Pancreas (tissue), 10 donors: Measurements from ENCODE around the gene P3H1. TPM values are rescaled to one million over a fixed set of nuclear protein-coding genes. Genes with fewer than 3 reads are reported as not detected.

Experiments
- ATAC-seq, 4 donors: fragments of 200-7000 bp; cut with Tn5 transposase; one replicate each; pipeline versions ENCODE4 v1.8.0 to v1.9.1; 2020; ENCODE audit warnings: mild to moderate bottlenecking in 4 of 4, moderate library complexity in 4 of 4
- DNase-seq, 6 donors: peaks; one replicate each; pipeline ENCODE4 v3.0.0-alpha.2; 2020
- FAIRE-seq: peaks from 2 replicates; lab custom pipeline; 2012; peaks lifted over from hg19 to GRCh38; lab: Jason Lieb, UNC
- H3K27ac ChIP-seq, 4 donors: fragments of 200-600 bp; sonication (generic); 1 replicate in 3 of 4; 2 replicates in 1 of 4; pipeline versions ENCODE4 v1.5.0 to v1.8.0; 2020
- H3K27me3 ChIP-seq, 4 donors: fragments of 200-600 bp; one replicate each; pipeline ENCODE4 v1.8.0; 2021
- H3K36me3 ChIP-seq, 3 donors: fragments of 200-600 bp; sonication (generic) in 1 of 3; one replicate each; pipeline versions ENCODE4 v1.5.0 to v1.8.0; 2020 to 2021
- H3K4me1 ChIP-seq, 3 donors: fragments of 200-600 bp; one replicate each; pipeline ENCODE4 v1.8.0; 2021
- H3K4me3 ChIP-seq, 4 donors: fragments of 200-600 bp; sonication (generic) in 2 of 4; one replicate each; pipeline versions ENCODE4 v1.5.0 to v1.8.0; 2020 to 2021
- H3K9me3 ChIP-seq, 4 donors: fragments of 200-600 bp; one replicate each; pipeline ENCODE4 v1.8.0; 2021
- CTCF ChIP-seq, 4 donors: fragments of 200-600 bp; sonication (generic) in 3 of 4; IDR thresholded peaks; one replicate each; pipeline versions ENCODE4 v1.5.0 to v1.8.0; 2021; ENCODE audit warnings: antibody characterized with exemption in 4 of 4
- WGBS, 2 donors: extraction: QIAGEN DNeasy Blood & Tissue Kit; methylation state at CpG; one replicate each; pipeline ENCODE4 v1.1.7; 2013; 5-methylcytosine and 5-hydroxymethylcytosine counted together
- intact Hi-C, 3 donors: fragments of 100-400 bp; cut with DNase I; formaldehyde crosslinking; loops; one replicate each; pipeline versions ENCODE4 v1.11.1 to v1.14.2; 2022
- polyA plus RNA-seq, 2 donors: library from polyadenylated mRNA; stranded (reverse); fragments of 200-250 nt; gene quantifications; one replicate each; pipeline ENCODE4 v1.2.3, GENCODE V29; 2013
- total RNA-seq, 6 donors: library from RNA; stranded (reverse); fragmentation: NEBNext Ultra II Directional in 4 of 6; extraction: Animal tissue kit (Norgen Biotek cat#: 25700) in 4 of 6; gene quantifications; one replicate each; pipeline versions ENCODE4 v1.2.1 to v1.2.4, GENCODE V29; 2021 to 2023
- donor health status: healthy with polysubstance abuse.
- donor health status: DM: no; HTN: no; CAD: no; lungs with moderate emphysema.
- donor health status: DM: no; HTN: no; CAD: no.
- donor health status: control.
- donor health status: control.
- donor health status: Bipolar disorder and iron deficiency.
- donor health status: DM: yes; HTN: yes; CAD: no.
- donor health status: DM: no; HTN: no; CAD: no.
- donor health status: DM: no; HTN: no; CAD: no.
- donor health status: DM: yes; HTN: yes; CAD: no.

Gene P3H1
- total and polyA plus RNA-seq, 8 donors: 6.8 to 37.0 (median 14.0) TPM

GRCh38 chr1:42774928-42775526 lies 8.2 kb upstream of the P3H1 start:
- Histone ChIP-seq H3K36me3 (peaks cover 0 to 40% (median 7%) of the 10 kb centered on the region in 3 donors), H3K27ac (no peak overlapping the region), H3K4me3 (no peak overlapping the region), H3K9me3 (no peaks in the 10 kb centered on the region), H3K27me3 (no peaks in the 10 kb centered on the region), H3K4me1 (no peaks in the 10 kb centered on the region)
- DNase-seq (no peak), FAIRE-seq (no peak), ATAC-seq (no peak)
- WGBS, 2 donors: 84 to 89% methylated on average over 5 of the region's 5 CpGs
- intact Hi-C loops: no loop called here
- no peak for TF ChIP-seq CTCF (IDR thresholded peaks at IDR 0.05)

GRCh38 chr1:42773420-42773819 lies 6.6 kb upstream of the P3H1 start:
- FAIRE-seq: no peak
- no peak for TF ChIP-seq CTCF (IDR thresholded peaks at IDR 0.05)
- H3K4me3 ChIP-seq: no peak overlapping the region
- ATAC-seq: no peak
- 50 to 69% methylated on average over 2 of the region's 2 CpGs for WGBS, 2 donors
- intact Hi-C loops: no loop called here
- no peaks in the 10 kb centered on the region for H3K27me3 ChIP-seq
- H3K4me1 ChIP-seq: peaks cover 0 to 3% (median 0%) of the 10 kb centered on the region in 3 donors
- no peak for DNase-seq
- H3K27ac ChIP-seq: no peak overlapping the region
- peaks cover 0 to 40% (median 7%) of the 10 kb centered on the region in 3 donors for H3K36me3 ChIP-seq
- H3K9me3 ChIP-seq: no peaks in the 10 kb centered on the region

- H3K9me3 ChIP-seq: no peaks in the 10 kb centered on the region
- intact Hi-C loops: no loop called here
- no peak for ATAC-seq
- peaks cover 0 to 10% (median 3%) of the 10 kb centered on the region in 3 donors for H3K36me3 ChIP-seq
- peaks cover 0 to 18% (median 11%) of the 10 kb centered on the region in 3 donors for H3K4me1 ChIP-seq
- WGBS, 2 donors: 92 to 95% methylated on average over 3 of the region's 3 CpGs
- no peak for FAIRE-seq
- TF ChIP-seq CTCF (IDR thresholded peaks at IDR 0.05): no peak
- no peak overlapping the region for H3K4me3 ChIP-seq
- no peaks in the 10 kb centered on the region for H3K27me3 ChIP-seq
- DNase-seq: no peak
- no peak overlapping the region for H3K27ac ChIP-seq
Measured at GRCh38 chr1:42769811-42770210, 3.0 kb upstream of the P3H1 start.

- peak overlapping the region in 2 of 4 donors; percentile 96 to 98 for H3K4me3 ChIP-seq
- H3K27me3 ChIP-seq: no peaks in the 10 kb centered on the region
- no peak for TF ChIP-seq CTCF (IDR thresholded peaks at IDR 0.05)
- FAIRE-seq (no peak), ATAC-seq (no peak), DNase-seq (no peak)
- H3K9me3 ChIP-seq: no peaks in the 10 kb centered on the region
- intact Hi-C loops: no loop called here
- no peak overlapping the region for H3K27ac ChIP-seq
- 75 to 80% methylated on average over 2 of the region's 2 CpGs for WGBS, 2 donors
- peaks cover 0 to 19% (median 11%) of the 10 kb centered on the region in 3 donors for H3K4me1 ChIP-seq
- no peaks in the 10 kb centered on the region for H3K36me3 ChIP-seq
Measured at GRCh38 chr1:42768172-42768571, 1.3 kb upstream of the P3H1 start.

- DNase-seq (no peak), ATAC-seq (peak in 3 of 4 donors; percentile 5 to 31 (median 7)), FAIRE-seq (no peak)
- Histone ChIP-seq H3K4me3 (peak overlapping the region; percentile 96 to 98 (median 96)), H3K4me1 (peaks cover 0 to 19% (median 11%) of the 10 kb centered on the region in 3 donors), H3K27ac (peak overlapping the region; percentile 75 to 87 (median 83)), H3K36me3 (no peaks in the 10 kb centered on the region), H3K27me3 (no peaks in the 10 kb centered on the region), H3K9me3 (no peaks in the 10 kb centered on the region)
- intact Hi-C loops: no loop called here
- TF ChIP-seq CTCF (IDR thresholded peaks at IDR 0.05): no peak
- WGBS, 2 donors: 1% methylated on average over 23 of the region's 23 CpGs
Measured at GRCh38 chr1:42767510-42768000, 727 bp upstream of the P3H1 start.
